K562 (cell line): ENCODE data around the gene TM4SF18. TPM values are rescaled to one million over a fixed set of nuclear protein-coding genes. Genes with fewer than 3 reads are reported as not detected.

Experiments
- ATF1 ChIP-seq, 2 experiments: fragments of 450-650 bp in 1 of 2; IDR thresholded peaks; 2 replicates each; pipeline ENCODE4 v1.6.1; 2016; ENCODE audit warnings: missing compliant biosample characterization in 1 of 2, missing genetic modification characterization in 1 of 2
- CTCF ChIP-seq, 3 experiments: IDR thresholded peaks in 2 of 3; conservative IDR thresholded peaks in 1 of 3; 2 replicates each; pipeline ENCODE4 v1.5.1; 2011 to 2012; ENCODE audit warnings: low read length in 3 of 3, mild to moderate bottlenecking in 3 of 3, control low read depth in 2 of 3, improper control_type of control experiment in 1 of 3, inconsistent platforms in 1 of 3, low read depth in 1 of 3, mixed read lengths in 1 of 3, moderate library complexity in 1 of 3; ENCODE audit not compliant: insufficient read depth in 2 of 3
- GATAD2B ChIP-seq: fragments of 450-650 bp; IDR thresholded peaks from 2 replicates; pipeline ENCODE4 v1.6.1; 2017; ENCODE audit warnings: mild to moderate bottlenecking, borderline replicate concordance
- HMGXB4 ChIP-seq: sonication (generic); formaldehyde crosslinking; IDR thresholded peaks from 2 replicates; pipeline ENCODE4 v1.8.1; 2023; ENCODE audit warnings: mild to moderate bottlenecking, missing genetic modification reagents
- HNRNPLL ChIP-seq: fragments of 200-400 bp; formaldehyde crosslinking; IDR thresholded peaks from 2 replicates; pipeline ENCODE4 v1.6.1; 2017; ENCODE audit warnings: low read length, low read depth, mild to moderate bottlenecking; ENCODE audit not compliant: poor library complexity, severe bottlenecking
- JUND ChIP-seq, 2 experiments: IDR thresholded peaks; 2 replicates in 1 of 2; 3 replicates in 1 of 2; pipeline ENCODE4 v1.6.1; 2011; ENCODE audit warnings: borderline replicate concordance in 2 of 2, low read depth in 2 of 2, low read length in 2 of 2, improper control_type of control experiment in 1 of 2, missing biosample characterization in 1 of 2, missing genetic modification characterization in 1 of 2, missing genetic modification reagents in 1 of 2
- KAT2B ChIP-seq: IDR thresholded peaks from one replicate; pipeline ENCODE4 v1.6.1; 2012; ENCODE audit warnings: low read depth, mild to moderate bottlenecking, control low read depth, inconsistent platforms, low read length, moderate library complexity
- MAFK ChIP-seq: IDR thresholded peaks from 2 replicates; pipeline ENCODE4 v1.6.1; 2011; ENCODE audit warnings: low read length, improper control_type of control experiment
- MLLT1 ChIP-seq, 2 experiments: fragments of 450-650 bp; IDR thresholded peaks; 2 replicates each; pipeline ENCODE4 v1.6.1; 2016
- NONO ChIP-seq, 2 experiments: fragments of 200-400 bp in 1 of 2; fragments of 450-650 bp in 1 of 2; formaldehyde crosslinking in 1 of 2; IDR thresholded peaks; 2 replicates each; pipeline ENCODE4 v1.6.1; 2017; ENCODE audit warnings: low read depth in 2 of 2, mild to moderate bottlenecking in 2 of 2, moderate library complexity in 2 of 2, low read length in 1 of 2
- RB1 ChIP-seq: fragments of 450-650 bp; IDR thresholded peaks from 2 replicates; pipeline ENCODE4 v1.6.1; 2017; ENCODE audit warnings: low read depth, mild to moderate bottlenecking
- YY1 ChIP-seq, 3 experiments: IDR thresholded peaks; 2 replicates each; pipeline ENCODE4 v1.6.1; 2011; ENCODE audit warnings: low read length in 2 of 3, mild to moderate bottlenecking in 2 of 3, moderate library complexity in 2 of 3, borderline replicate concordance in 1 of 3, control low read depth in 1 of 3, low read depth in 1 of 3; ENCODE audit not compliant: insufficient read depth in 3 of 3, insufficient replicate concordance in 2 of 3, control insufficient read depth in 1 of 3, insufficient read length in 1 of 3; ENCODE audit errors: extremely low read depth in 1 of 3
- ZBTB26 ChIP-seq: fragments of 450-650 bp; formaldehyde crosslinking; IDR thresholded peaks from 2 replicates; pipeline ENCODE4 v1.4.0; 2022; ENCODE audit warnings: missing genetic modification characterization
- ZNF239 ChIP-seq: fragments of 250-450 bp; sonication (Bioruptor Pico); IDR thresholded peaks from 2 replicates; pipeline ENCODE4 v1.4.0; 2020; ENCODE audit warnings: mild to moderate bottlenecking
- ZNF384 ChIP-seq: IDR thresholded peaks from 2 replicates; pipeline ENCODE4 v1.6.1; 2012; ENCODE audit warnings: low read depth, low read length, improper control_type of control experiment
- ZNF449 ChIP-seq: fragments of 250-450 bp; sonication (Bioruptor Pico); IDR thresholded peaks from 2 replicates; pipeline ENCODE4 v1.8.0; 2022; ENCODE audit warnings: moderate library complexity, mild to moderate bottlenecking, inconsistent platforms
- polyA plus RNA-seq, 8 experiments: library from polyadenylated mRNA; depleted of rRNA in 4 of 8; stranded (reverse) in 5 of 8; unstranded in 3 of 8; fragments of >200 nt; fragmentation: Nextera tagmentation in 2 of 8; fragmentation: Illumina TruSeq in 1 of 8; extraction: Ambion mirVana in 2 of 8; extraction: Trizol in 1 of 8; gene quantifications; 2 replicates each; pipeline versions ENCODE4 v1.2.1 to v1.2.3, GENCODE V29; 2011 to 2014; ENCODE audit warnings: inconsistent platforms in 1 of 8, missing spikeins in 1 of 8
- total RNA-seq, 7 experiments: library from RNA; depleted of rRNA in 6 of 7; stranded (reverse); fragments of >200 nt in 6 of 7; fragmentation: Illumina TruSeq in 2 of 7; extraction: Trizol in 2 of 7; gene quantifications; 2 replicates each; pipeline versions ENCODE4 v1.2.1 to v1.2.3, GENCODE V29; 2011 to 2021; ENCODE audit warnings: low replicate concordance in 1 of 7

TM4SF18 gene
- total and polyA plus RNA-seq, 9 of the 15 experiments (the other 6 are each of a cell fraction or from before 2014, with no cell fraction given) = not detected

- TF ChIP-seq ZNF449 = no peak
- TF ChIP-seq CTCF (IDR thresholded peaks at IDR 0.05 in 2 of 3, conservative IDR thresholded peaks at IDR 0.05 in 1 of 3; ENCODE audit: insufficient read depth in 2 of 3, low read depth in 1 of 3, low read length in 3 of 3) = peak; percentile 94 to 100 (median 99)
- no peak for TF ChIP-seq NONO (IDR thresholded peaks at IDR 0.05; ENCODE audit: low read depth in 2 of 2, low read length in 1 of 2)
- peak; percentile 40; the same call in 1 of the 2 replicates for TF ChIP-seq JUND (IDR thresholded peaks at IDR 0.05; ENCODE audit: borderline replicate concordance, low read depth, low read length)
- no peak; the same call in 2 of the 3 replicates for TF ChIP-seq JUND (tag; IDR thresholded peaks at IDR 0.05; ENCODE audit: borderline replicate concordance, low read depth, low read length)
- TF ChIP-seq GATAD2B = peak; percentile 19; the same call in 1 of the 2 replicates
- TF ChIP-seq YY1 (IDR thresholded peaks at IDR 0.05; ENCODE audit: borderline replicate concordance in 1 of 3, control insufficient read depth in 1 of 3, extremely low read depth in 1 of 3, insufficient read depth in 3 of 3, insufficient read length in 1 of 3, insufficient replicate concordance in 2 of 3, low read depth in 1 of 3, low read length in 2 of 3) = peak in 1 of 3 experiments; percentile 79
- TF ChIP-seq MAFK = no peak
- TF ChIP-seq ZNF384 = peak; percentile 63; the same call in 1 of the 2 replicates
- peak; percentile 48; the same call in 1 of the 2 replicates for TF ChIP-seq RB1
- no peak for TF ChIP-seq HNRNPLL
- TF ChIP-seq ZBTB26 (CRISPR knock-in tag) = no peak
- peak in 1 of 2 experiments; percentile 75; a peak in 1 of 4 replicates for TF ChIP-seq MLLT1 (IDR thresholded peaks at IDR 0.05)
- no peak for TF ChIP-seq ATF1 (CRISPR knock-in tag; IDR thresholded peaks at IDR 0.05)
- TF ChIP-seq ATF1 (tag; IDR thresholded peaks at IDR 0.05) = no peak
- TF ChIP-seq ZNF239 (CRISPR knock-in tag) = no peak
- TF ChIP-seq KAT2B = no peak
- TF ChIP-seq HMGXB4 (CRISPR knock-in tag) = no peak
Measured at GRCh38 chr3:149273096-149273751, 60.2 kb downstream of the TM4SF18 start (continued).
